Stomach smooth muscle (tissue), 2 donors: ENCODE measurements around the gene DOCK11.
"Not testable (repeated sequence)": the region's sequence is repeated elsewhere in the genome, so short reads cannot be mapped to it uniquely, and the experiment has no call there.

Source experiments
- H3K27ac ChIP-seq: one replicate; pipeline ENCODE4 v1.7.0; 2013; ENCODE audit warnings: mild to moderate bottlenecking, low read length, inconsistent platforms
- H3K27me3 ChIP-seq, 2 donors: one replicate each; pipeline ENCODE4 v1.7.0; 2013; ENCODE audit warnings: low read length in 2 of 2; ENCODE audit not compliant: insufficient read depth in 2 of 2, control insufficient read depth in 1 of 2
- H3K36me3 ChIP-seq, 2 donors: one replicate each; pipeline ENCODE4 v1.7.0; 2013; ENCODE audit warnings: low read length in 2 of 2; ENCODE audit not compliant: control insufficient read depth in 2 of 2, insufficient read depth in 2 of 2
- H3K4me1 ChIP-seq: one replicate; pipeline ENCODE4 v1.7.0; 2013; ENCODE audit warnings: low read length; ENCODE audit not compliant: control insufficient read depth, insufficient read depth
- H3K4me3 ChIP-seq, 2 donors: one replicate each; pipeline ENCODE4 v1.7.0; 2013; ENCODE audit warnings: low read length in 2 of 2
- H3K9ac ChIP-seq, 2 donors: one replicate each; pipeline ENCODE4 v1.7.0; 2013; ENCODE audit warnings: low read length in 2 of 2, mild to moderate bottlenecking in 1 of 2
- H3K9me3 ChIP-seq, 2 donors: one replicate each; pipeline ENCODE4 v1.7.0; 2013; ENCODE audit warnings: low read length in 2 of 2; ENCODE audit not compliant: control insufficient read depth in 2 of 2
- donor health status: healthy.
- donor health status: Pancreatic carcinoma.

DOCK11 gene

GRCh38 chrX:118495061-118495921, at the start of gene DOCK11:
Gene DOCK11, plus strand, starts transcription at chrX:118495815. Its CDS starts 157 bp downstream, at chrX:118495972.
- Histone ChIP-seq H3K9me3 (peaks cover 0 to 3% of the 10 kb centered on the region in 2 donors), H3K9ac (peak within 1 kb of the TSS; percentile 64 to 68), H3K4me1 (no peaks in the 10 kb centered on the region), H3K4me3 (peak within 1 kb of the TSS; percentile 76 to 83), H3K27me3 (peaks cover 0 to 2% of the 10 kb centered on the region in 2 donors), H3K36me3 (no peaks in the 10 kb centered on the region), H3K27ac (peak within 1 kb of the TSS; percentile 64)

GRCh38 chrX:118448273-118448783, 47.3 kb upstream of the DOCK11 start:
- Histone ChIP-seq H3K4me3 (no peak overlapping the region), H3K9me3 (no peaks in the 10 kb centered on the region), H3K36me3 (peaks cover 0 to 4% of the 10 kb centered on the region in 2 donors), H3K27ac (no peak overlapping the region), H3K4me1 (no peaks in the 10 kb centered on the region), H3K27me3 (no peaks in the 10 kb centered on the region), H3K9ac (no peak overlapping the region)

GRCh38 chrX:118455013-118455412, 40.6 kb upstream of the DOCK11 start:
- H3K9me3 ChIP-seq = no peaks in the 10 kb centered on the region
- peaks cover 0 to 3% of the 10 kb centered on the region in 2 donors for H3K36me3 ChIP-seq
- no peak overlapping the region for H3K27ac ChIP-seq
- no peaks in the 10 kb centered on the region for H3K4me1 ChIP-seq
- H3K9ac ChIP-seq = no peak overlapping the region
- H3K27me3 ChIP-seq = no peaks in the 10 kb centered on the region
- no peak overlapping the region for H3K4me3 ChIP-seq

DNA sequence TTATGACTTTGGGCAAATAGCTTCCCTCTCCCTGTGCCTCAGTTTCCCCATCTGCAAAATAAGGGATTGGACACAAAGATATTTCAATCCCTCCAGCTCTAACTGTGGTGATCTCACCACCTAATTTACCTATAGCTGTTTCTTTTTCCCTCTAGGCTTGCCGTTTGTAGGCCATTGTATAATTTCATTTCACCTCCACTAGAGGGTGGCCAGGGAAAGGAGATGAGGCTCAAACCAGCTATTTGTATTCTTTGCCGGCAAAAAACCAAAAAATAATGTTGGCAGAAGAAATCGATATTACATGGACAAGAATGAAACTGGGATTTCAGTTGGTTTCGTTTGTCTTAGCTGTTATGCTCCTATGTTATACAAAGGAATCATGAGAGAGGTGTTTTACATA, 36.1 kb upstream of the DOCK11 start:
- no peaks in the 10 kb centered on the region for H3K9me3 ChIP-seq
- H3K4me3 ChIP-seq = no peak overlapping the region
- H3K27ac ChIP-seq = no peak overlapping the region
- no peaks in the 10 kb centered on the region for H3K27me3 ChIP-seq
- H3K9ac ChIP-seq = no peak overlapping the region
- no peaks in the 10 kb centered on the region for H3K36me3 ChIP-seq
- H3K4me1 ChIP-seq = no peaks in the 10 kb centered on the region

GRCh38 chrX:118464501-118464900, 31.1 kb upstream of the DOCK11 start:
- Histone ChIP-seq H3K9me3 (no peaks in the 10 kb centered on the region), H3K27ac (no peak overlapping the region), H3K4me1 (no peaks in the 10 kb centered on the region), H3K27me3 (no peaks in the 10 kb centered on the region), H3K4me3 (no peak overlapping the region), H3K9ac (no peak overlapping the region), H3K36me3 (no peaks in the 10 kb centered on the region)

DNA sequence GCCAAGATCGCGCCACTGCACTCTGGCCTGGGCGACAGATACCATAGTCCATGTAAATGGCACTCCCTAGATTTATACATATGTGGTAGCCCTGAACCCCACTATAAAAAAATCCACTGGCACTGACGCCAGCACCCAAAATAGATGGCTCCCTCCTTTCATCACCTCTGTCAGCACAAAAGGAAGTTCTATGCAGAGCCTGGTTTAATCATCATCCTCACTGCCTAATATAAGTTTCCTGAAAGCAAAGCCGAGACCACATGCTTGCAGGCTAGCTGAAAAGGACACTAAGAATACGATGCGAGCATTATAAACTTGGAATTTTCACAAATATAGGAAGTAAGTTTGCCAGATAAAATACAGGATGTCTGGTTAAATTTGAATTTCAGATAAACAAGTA, 27.5 kb upstream of the DOCK11 start:
- no peak overlapping the region for H3K4me3 ChIP-seq
- no peaks in the 10 kb centered on the region for H3K27me3 ChIP-seq
- no peaks in the 10 kb centered on the region for H3K36me3 ChIP-seq
- peaks cover 0 to 9% of the 10 kb centered on the region in 2 donors for H3K9me3 ChIP-seq
- no peaks in the 10 kb centered on the region for H3K4me1 ChIP-seq
- no peak overlapping the region for H3K9ac ChIP-seq
- H3K27ac ChIP-seq = no peak overlapping the region

DNA sequence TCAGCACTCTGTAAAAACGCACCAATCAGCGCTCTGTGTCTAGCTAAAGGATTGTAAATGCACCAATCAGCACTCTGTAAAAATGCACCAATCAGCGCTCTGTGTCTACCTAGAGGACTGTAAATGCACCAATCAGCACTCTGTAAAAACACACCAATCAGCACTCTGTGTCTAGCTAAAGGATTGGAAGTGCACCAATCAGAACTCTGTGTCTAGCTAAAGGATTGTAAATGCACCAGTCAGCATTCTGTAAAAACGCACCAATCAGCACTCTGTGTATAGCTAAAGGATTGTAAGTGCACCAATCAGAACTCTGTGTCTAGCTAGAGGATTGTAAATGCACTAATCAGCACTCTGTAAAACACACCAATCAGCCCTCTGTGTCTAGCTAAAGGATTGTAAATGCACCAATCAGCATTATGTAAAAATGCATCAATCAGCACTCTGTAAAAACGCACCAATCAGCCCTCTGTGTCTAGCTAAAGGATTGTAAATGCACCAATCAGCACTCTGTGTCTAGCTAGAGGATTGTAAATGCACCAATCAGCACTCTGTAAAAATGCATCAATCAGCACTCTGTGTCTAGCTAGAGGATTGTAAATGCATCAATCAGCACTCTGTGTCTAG, 24.8 kb upstream of the DOCK11 start:
- H3K27me3 ChIP-seq, H3K36me3 ChIP-seq, H3K9me3 ChIP-seq, H3K9ac ChIP-seq, H3K4me1 ChIP-seq, H3K4me3 ChIP-seq, H3K27ac ChIP-seq: not testable (repeated sequence)

- no peak overlapping the region for H3K9ac ChIP-seq
- H3K9me3 ChIP-seq = peaks cover 0 to 9% of the 10 kb centered on the region in 2 donors
- no peak overlapping the region for H3K4me3 ChIP-seq
- no peaks in the 10 kb centered on the region for H3K36me3 ChIP-seq
- no peaks in the 10 kb centered on the region for H3K27me3 ChIP-seq
- no peak overlapping the region for H3K27ac ChIP-seq
- no peaks in the 10 kb centered on the region for H3K4me1 ChIP-seq
Observed at GRCh38 chrX:118474586-118474985, 21.0 kb upstream of the DOCK11 start.

DNA sequence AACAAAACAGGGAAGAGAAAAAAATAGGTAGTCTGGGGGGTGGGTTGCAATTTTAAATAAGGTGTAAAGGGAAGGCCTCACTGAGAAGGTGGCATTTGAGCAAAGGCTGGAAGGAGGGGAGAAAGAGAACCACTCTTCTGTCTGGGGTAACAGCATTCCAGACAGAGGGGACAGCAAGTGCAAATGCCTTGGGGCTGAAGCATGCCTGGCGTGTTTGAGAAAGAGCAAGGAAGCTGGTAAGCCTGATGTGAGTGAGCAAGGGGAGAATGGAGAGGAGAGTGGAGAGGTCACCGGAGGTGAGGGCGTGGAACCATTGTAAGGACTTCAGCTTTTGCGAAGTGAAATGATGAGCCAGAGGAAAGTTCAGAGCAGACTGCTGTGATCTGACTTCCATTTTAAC, 19.7 kb upstream of the DOCK11 start:
- Histone ChIP-seq H3K4me3 (no peak overlapping the region), H3K9ac (no peak overlapping the region)

GRCh38 chrX:118480172-118480571, 15.4 kb upstream of the DOCK11 start:
- no peaks in the 10 kb centered on the region for H3K4me1 ChIP-seq
- H3K27ac ChIP-seq = no peak overlapping the region
- no peaks in the 10 kb centered on the region for H3K27me3 ChIP-seq
- no peak overlapping the region for H3K9ac ChIP-seq
- H3K36me3 ChIP-seq = no peaks in the 10 kb centered on the region
- H3K4me3 ChIP-seq = no peak overlapping the region
- no peaks in the 10 kb centered on the region for H3K9me3 ChIP-seq

More for the DNA sequence above, 19.7 kb upstream of the DOCK11 start:
- H3K36me3 ChIP-seq = no peaks in the 10 kb centered on the region
- no peaks in the 10 kb centered on the region for H3K27me3 ChIP-seq
- H3K4me1 ChIP-seq = no peaks in the 10 kb centered on the region
- no peak overlapping the region for H3K27ac ChIP-seq
- peaks cover 0 to 2% of the 10 kb centered on the region in 2 donors for H3K9me3 ChIP-seq

DNA sequence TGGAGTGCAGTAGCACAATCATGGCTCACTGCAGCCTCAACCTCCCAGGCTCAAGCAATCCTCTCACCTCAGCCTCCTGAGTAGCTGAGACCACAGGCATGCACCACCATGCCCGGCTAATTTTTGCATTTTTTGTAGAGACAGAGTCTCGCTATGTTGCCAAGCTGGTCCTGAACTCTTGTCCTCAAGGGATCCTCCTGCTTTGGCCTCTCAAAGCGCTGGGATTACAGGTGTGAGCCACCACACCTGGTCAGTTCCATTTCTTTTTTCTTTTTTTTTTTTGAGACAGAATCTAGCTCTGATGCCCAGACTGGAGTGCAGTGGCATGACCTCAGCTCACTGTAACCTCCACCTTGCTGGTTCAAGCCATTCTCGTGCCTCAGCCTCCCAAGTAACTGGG, 13.2 kb upstream of the DOCK11 start:
- not testable (repeated sequence) for H3K27ac ChIP-seq, H3K4me3 ChIP-seq, H3K9ac ChIP-seq, H3K27me3 ChIP-seq, H3K36me3 ChIP-seq, H3K9me3 ChIP-seq, H3K4me1 ChIP-seq
